NOMO-1 (cell line): ENCODE results near the gene ACAD10.
"Not testable (repeated sequence)": the region's sequence is repeated elsewhere in the genome, so short reads cannot be mapped to it uniquely, and the experiment has no call there.

ENCODE experiments used
- DNase-seq, 2 experiments: peaks; one replicate each; lab custom pipeline; 2025; ENCODE audit not compliant: unreplicated experiment in 2 of 2; lab: John Stamatoyannopoulos, UW

Gene ACAD10

GRCh38 chr12:111748151-111748672 lies 62.4 kb downstream of the ACAD10 start:
- no peak for DNase-seq

DNA sequence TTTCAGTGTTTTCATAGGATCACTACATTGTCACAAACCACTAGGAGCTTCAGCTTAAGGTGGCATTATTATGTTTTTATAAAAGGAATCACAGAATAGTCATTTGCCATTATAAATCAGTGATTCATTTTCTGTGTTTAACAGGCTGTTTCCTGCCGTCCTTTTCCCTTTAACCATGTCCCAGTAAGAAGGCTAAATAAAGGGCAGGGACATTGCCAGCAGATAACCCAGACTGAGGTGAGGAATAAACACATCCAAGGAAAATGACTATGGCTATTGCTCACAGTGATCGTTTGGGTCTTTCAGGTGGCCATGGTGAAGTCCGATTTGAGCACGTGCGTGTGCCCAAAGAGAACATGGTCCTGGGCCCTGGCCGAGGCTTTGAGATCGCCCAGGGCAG lies 63.0 kb downstream of the ACAD10 start:
- DNase-seq, result no peak

- no peak for DNase-seq
Measured at GRCh38 chr12:111749391-111749790, 63.5 kb downstream of the ACAD10 start.

DNA sequence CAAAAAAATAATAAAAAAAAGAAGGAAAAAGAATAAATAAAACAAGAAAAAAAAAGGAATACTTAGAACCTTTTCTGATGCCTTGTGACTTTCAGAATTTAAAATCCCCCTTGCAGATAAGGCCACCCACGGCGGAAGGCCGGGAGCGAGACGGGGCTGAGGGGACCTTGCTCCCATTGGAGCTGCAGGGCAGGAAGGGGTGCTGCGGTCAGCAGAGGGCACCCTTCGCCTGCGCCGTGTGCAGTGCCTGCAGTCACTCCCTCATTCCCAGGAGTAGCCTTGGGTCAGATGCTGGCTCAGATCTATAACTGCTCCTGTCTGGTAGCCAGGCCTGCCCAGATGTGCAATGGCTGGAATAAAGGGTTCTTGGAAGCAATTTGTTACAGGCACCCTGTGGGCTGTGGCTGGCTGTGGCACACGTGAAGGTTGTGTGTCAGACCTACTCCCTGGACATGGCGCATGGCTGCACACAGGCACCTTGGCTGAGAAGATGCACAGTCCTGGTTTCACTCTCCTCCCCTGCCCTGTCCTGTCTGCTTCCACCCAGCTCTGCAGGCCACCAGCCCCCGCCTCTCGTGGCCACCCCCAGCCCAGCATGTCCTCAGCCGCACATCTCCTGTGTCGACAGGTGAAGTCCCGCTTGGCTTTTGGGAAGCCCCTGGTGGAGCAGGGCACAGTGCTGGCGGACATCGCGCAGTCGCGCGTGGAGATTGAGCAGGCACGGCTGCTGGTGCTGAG lies 67.5 kb downstream of the ACAD10 start:
- no peak for DNase-seq

- no peak for DNase-seq
Measured at GRCh38 chr12:111754671-111755070, 68.8 kb downstream of the ACAD10 start.

DNA sequence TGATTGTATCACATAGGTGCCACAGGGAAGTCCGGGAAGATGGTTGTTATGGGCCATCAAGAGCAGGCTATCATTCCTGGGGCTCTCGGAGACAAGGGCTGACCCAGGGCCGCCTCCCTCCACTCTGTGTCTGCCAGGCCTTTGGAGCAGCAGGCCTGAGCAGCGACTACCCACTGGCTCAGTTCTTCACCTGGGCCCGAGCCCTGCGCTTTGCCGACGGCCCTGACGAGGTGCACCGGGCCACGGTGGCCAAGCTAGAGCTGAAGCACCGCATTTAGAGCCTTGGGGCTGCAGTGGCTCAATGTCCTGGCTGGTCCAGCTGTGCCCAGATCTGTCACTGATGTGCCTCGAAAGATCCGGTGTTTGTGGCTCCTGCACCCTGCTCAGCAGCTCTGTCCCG lies 70.3 kb downstream of the ACAD10 start:
- no peak for DNase-seq

GRCh38 chr12:111756681-111757080 lies 70.8 kb downstream of the ACAD10 start:
- no peak for DNase-seq

GRCh38 chr12:111757361-111758119 lies 71.7 kb downstream of the ACAD10 start:
- DNase-seq, result peak; percentile 87 to 88

DNA sequence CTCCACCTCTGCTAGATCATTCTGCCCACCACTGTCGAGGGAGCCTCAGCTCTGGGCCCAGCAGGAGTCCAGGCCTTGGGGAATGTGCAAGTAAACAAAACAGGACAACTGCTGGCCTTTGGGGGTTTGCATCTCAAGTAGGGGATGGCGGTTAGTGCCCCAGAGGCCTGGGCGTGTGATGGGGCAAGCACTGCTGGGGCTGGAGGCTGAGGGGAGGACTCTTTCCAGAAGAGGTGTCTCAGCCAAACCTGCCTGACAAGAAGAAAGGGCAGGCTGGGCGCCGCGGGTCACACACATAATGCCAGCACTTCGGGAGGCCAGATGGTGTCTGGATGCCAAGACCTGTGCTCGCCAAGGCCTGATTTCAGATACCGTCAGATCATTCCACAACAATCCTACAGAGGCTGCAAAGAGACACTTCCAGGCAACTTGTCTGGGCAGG lies 72.3 kb downstream of the ACAD10 start:
- no peak for DNase-seq

DNA sequence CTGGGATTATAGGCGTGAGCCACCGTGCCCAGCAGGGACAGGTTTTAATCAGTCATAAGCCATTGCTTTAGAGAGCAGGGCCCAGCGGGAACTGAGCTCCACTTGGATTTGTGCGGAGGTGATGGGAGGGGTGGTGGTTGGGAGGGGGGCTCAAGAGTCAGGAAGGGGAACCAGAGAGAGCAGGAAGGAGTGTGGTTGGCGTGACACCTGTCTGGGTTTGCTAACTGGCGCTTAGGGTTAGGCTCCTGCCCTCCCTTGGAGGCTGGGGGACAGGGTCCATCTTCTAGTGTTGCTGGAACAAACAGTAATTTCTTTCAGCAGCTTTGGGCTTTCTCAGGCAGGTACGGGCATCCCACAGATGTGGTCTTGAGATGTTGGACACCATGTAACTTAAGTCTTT lies 73.4 kb downstream of the ACAD10 start:
- DNase-seq, result no peak

DNA sequence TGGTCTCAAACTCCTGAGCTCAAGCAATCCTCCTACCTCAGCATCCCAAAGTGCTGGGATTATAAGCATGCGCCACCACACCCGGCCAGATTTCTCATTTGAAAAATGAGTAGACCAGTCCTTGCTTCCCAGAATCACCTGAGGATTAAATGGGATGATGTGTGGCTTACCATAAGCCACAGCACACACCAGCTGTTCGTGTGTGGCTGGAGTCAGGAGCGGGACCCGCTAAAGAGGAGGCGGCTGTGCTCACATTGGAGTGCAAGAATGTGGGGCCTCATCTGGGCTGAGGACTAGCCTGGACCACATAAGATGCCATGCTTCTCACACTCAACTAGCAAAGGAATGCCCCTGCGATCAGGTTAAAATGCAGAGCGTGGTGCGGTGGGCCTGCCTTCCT lies 74.1 kb downstream of the ACAD10 start:
- DNase-seq, result no peak

DNA sequence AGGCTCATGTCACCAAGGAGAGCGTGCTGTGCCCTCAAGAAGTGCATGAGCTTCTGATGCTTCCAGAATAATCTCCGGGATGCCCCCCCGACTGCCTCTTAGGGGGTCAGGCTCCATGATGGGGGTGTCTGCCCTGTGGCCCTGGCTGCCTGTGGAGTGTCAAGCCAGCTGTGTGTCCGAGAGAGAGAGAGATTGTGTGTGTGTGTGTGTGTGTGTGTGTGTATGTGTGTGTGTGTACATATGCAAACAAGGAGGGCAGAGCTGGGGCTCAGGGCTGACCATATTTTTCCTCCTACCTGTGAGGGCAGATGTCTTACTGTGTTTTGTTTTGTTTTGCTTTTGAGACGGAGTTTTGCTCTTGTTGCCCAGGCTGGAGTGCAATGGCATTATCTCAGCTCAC lies 75.2 kb downstream of the ACAD10 start:
- no peak for DNase-seq

GRCh38 chr12:111761706-111762105 lies 75.9 kb downstream of the ACAD10 start:
- DNase-seq, result no peak

DNA sequence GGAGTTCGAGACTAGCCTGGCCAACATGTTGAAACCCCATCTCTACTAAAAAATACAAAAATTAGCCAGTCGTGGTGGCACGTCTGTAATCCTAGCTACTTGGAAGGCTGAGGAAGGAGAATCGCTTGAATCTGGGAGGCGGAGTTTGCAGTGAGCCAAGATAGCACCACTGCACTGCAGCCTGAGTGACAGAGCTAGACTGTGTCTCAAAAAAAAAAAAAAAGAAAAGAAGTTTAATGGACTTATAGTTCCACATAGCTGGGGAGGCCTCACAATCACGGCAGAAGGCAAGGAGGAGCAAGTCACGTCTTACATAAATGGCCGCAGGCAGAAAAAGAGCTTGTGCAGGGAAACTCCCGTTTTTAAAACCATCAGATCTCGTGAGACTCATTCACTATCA lies 77.7 kb downstream of the ACAD10 start:
- not testable (repeated sequence) for DNase-seq

DNA sequence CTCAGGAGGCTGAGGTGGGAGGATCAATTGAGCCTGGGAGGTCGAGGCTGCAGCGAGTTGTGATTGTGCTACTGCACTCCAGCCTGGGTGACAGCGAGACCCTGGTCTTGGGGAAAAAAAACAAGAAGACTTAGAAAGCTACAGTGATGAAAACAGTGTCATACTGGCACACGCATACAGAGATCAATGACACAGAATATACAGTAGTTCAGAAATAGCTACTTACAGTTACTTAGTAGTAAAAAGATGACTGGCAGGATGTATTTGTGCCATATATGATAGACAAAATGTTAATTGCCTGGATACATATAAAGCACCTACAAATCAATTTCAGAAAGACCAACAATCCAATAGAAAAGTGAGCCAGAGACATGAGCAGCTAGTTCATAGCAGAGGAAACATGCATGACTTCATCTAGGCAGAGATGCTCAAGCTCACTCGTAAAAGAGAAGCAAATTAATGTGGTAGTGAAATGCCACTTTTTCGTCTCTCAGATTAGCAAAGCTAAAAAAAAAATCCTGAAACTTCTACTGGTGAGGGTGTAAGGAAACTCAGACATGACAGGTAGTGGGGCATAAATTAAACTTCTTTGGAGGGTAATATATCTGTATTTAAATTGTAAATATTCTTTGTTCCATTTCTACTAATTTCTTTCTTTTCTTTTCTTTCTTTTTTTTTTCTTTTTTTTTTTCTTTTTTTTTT lies 78.4 kb downstream of the ACAD10 start:
- no peak for DNase-seq

DNA sequence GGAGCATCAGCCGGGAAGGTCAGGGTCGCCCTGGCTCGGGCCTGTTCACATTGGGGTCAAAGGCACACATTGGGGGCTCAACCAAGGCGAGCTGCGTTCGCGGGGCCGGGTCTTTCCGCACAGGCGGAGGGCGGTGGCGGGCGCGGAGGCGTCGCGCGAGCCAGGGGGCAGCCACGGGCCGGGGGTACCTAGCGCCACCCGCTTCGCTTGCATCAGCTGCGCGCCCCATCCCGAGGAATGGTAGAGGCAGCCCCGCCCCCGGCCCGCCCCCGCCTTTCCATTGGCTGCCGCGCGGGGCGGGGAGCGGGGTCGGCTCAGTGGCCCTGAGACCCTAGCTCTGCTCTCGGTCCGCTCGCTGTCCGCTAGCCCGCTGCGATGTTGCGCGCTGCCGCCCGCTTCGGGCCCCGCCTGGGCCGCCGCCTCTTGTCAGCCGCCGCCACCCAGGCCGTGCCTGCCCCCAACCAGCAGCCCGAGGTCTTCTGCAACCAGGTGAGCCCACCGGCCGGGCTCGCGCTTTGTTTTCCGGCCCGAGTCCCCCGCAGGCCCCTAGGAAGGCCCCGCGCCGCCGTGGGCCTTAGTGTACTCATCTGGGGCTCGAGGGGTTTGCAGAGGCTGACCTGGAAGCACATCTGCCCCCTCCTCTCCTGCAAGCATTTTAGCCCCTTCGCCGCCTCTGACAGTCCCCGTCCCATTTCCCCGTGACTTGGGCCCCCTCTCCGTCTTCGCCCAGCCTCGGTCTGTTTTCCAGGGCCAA lies 80.9 kb downstream of the ACAD10 start, which contains the start of gene ALDH2:
TSS of gene ALDH2 (plus strand) at position 326 of the 754 bp plus-strand sequence. CDS start at position 376, 50 bp downstream.
- DNase-seq, result peak in 1 of 2 experiments; percentile 14

GRCh38 chr12:111767362-111768158 lies 81.7 kb downstream of the ACAD10 start:
- DNase-seq, result no peak

DNA sequence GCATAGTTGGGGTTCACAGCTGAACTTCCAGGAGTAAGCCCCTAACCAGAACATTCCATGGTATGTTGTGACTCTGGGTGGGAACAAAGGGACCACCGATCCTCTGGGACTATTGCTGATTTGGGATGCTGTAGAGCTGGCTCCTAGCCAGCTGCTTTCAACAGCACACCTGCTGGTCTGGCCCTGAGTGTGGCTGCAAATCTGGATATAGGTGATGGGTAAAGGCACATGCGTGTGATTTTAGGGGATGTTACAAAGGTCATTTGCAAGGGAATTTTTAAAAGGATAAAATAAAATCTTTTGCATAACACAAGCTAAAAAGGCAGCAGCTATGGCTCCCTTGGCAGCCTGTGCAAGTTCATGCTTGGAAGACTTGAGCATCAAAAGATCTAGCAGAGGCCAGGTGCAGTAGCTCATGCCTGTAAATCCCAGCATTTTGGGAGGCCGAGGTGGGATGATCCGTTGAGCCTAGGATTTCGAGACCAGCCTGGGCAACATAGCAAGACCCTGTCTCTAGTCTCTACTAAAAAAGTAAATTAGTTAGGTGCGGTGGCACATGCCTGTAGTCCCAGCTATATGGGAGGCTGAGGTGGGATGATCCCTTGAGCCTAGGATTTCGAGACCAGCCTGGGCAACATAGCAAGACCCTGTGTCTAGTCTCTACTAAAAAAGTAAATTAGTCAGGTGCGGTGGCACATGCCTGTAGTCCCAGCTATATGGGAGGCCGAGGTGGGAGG lies 82.5 kb downstream of the ACAD10 start:
- no peak for DNase-seq

GRCh38 chr12:111769599-111769998 lies 83.7 kb downstream of the ACAD10 start:
- DNase-seq, result no peak
